ENCODE data around the gene PLCB4.

Gene PLCB4

GRCh38 chr20:9235518-9235917, 166.6 kb downstream of the PLCB4 start:
- TF ChIP-seq CTCF (IDR thresholded peaks at IDR 0.05; ENCODE audit: low read depth, low read length, missing control alignments) = no peak
- no peak overlapping the region for H3K4me3 ChIP-seq (replicated peaks; ENCODE audit: low read depth, low read length)
- peak; percentile 80 for DNase-seq (ENCODE audit: extremely low read depth, low read depth)

GRCh38 chr20:9236458-9236857, 167.6 kb downstream of the PLCB4 start:
- no peak for DNase-seq (ENCODE audit: extremely low read depth, low read depth)
- H3K4me3 ChIP-seq (replicated peaks; ENCODE audit: low read depth, low read length) = no peak overlapping the region
- no peak for TF ChIP-seq CTCF (IDR thresholded peaks at IDR 0.05; ENCODE audit: low read depth, low read length, missing control alignments)

GRCh38 chr20:9241232-9241692, 172.4 kb downstream of the PLCB4 start:
- TF ChIP-seq CTCF (IDR thresholded peaks at IDR 0.05; ENCODE audit: low read depth, low read length, missing control alignments) = no peak
- DNase-seq (ENCODE audit: extremely low read depth, low read depth) = peak; percentile 62
- H3K4me3 ChIP-seq (replicated peaks; ENCODE audit: low read depth, low read length) = no peak overlapping the region

GRCh38 chr20:9241721-9242427, 173.0 kb downstream of the PLCB4 start:
- no peak for DNase-seq (ENCODE audit: extremely low read depth, low read depth)

GRCh38 chr20:9243986-9244385, 175.1 kb downstream of the PLCB4 start:
- TF ChIP-seq CTCF (IDR thresholded peaks at IDR 0.05; ENCODE audit: low read depth, low read length, missing control alignments) = no peak
- DNase-seq (ENCODE audit: extremely low read depth, low read depth) = no peak
- H3K4me3 ChIP-seq (replicated peaks; ENCODE audit: low read depth, low read length) = no peak overlapping the region

More at GRCh38 chr20:9241721-9242427, 173.0 kb downstream of the PLCB4 start:
- TF ChIP-seq CTCF (IDR thresholded peaks at IDR 0.05; ENCODE audit: low read depth, low read length, missing control alignments) = no peak
- no peak overlapping the region for H3K4me3 ChIP-seq (replicated peaks; ENCODE audit: low read depth, low read length)

- DNase-seq (ENCODE audit: extremely low read depth, low read depth) = no peak
- TF ChIP-seq CTCF (IDR thresholded peaks at IDR 0.05; ENCODE audit: low read depth, low read length, missing control alignments) = no peak
- no peak overlapping the region for H3K4me3 ChIP-seq (replicated peaks; ENCODE audit: low read depth, low read length)
These were observed 175.9 kb downstream of the PLCB4 start for GRCh38 chr20:9244811-9245210.

- TF ChIP-seq CTCF (IDR thresholded peaks at IDR 0.05; ENCODE audit: low read depth, low read length, missing control alignments) = no peak
- no peak overlapping the region for H3K4me3 ChIP-seq (replicated peaks; ENCODE audit: low read depth, low read length)
These were observed 177.8 kb downstream of the PLCB4 start for GRCh38 chr20:9246731-9247130.

More at GRCh38 chr20:9246731-9247130, 177.8 kb downstream of the PLCB4 start:
- DNase-seq (ENCODE audit: extremely low read depth, low read depth) = no peak

Measured in HFF-Myc (cell line).